GM21390 (cell line): ENCODE measurements around the gene MYO16.

Source experiments
- ATAC-seq: cut with Tn5 transposase; IDR thresholded peaks from one replicate; pipeline ENCODE4 v1.9.1; 2021; ENCODE audit not compliant: unreplicated experiment

Gene MYO16

DNA sequence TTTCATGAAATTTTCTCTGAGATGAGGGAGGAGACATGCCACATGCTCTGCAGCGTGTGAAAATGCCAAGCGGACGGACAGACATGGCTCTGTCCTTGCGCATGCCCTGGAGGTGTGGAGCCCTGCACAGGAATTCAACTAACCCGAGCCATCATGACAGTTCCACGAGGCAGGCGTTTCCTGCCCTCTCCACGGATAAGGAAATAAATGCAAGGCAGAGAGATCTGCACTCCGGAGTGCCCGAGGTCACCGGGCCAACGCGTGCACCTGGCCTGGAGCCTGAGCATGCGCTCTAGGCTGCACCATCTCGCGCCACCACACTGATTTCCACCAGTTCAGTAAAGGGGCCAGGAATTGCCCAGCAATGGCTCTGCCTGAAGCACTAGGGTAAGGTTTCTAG lies 298.2 kb downstream of the MYO16 start:
- ATAC-seq, result no peak

DNA sequence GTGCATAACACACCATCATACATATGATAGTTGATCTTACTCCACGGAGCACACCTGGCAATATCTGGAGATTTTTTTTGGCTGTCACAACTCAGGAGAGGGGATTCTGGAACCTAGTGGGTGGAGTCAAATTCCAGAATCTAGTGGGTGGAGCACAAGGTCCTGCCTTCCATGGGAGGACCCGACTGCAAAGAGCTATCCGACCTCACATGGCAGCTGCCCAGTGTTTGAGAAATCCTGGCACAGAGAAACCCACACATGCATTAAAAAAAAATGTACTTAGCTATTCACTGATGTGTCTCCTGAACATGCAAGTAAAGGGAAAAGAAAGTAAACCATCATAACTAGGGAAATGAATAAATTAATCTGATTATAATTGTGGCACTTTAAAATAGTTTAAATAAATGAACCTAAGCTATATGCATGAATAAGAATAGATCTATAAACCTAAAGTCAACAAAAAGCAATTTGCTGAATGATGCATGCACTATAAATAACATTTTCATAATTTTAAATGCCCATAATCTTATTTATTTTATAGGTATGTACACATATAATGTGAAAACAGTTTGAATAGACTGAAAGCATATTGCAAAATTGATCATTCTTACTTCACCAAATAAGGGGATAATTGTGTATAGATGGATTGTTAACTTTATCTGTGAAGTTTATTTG lies 300.3 kb downstream of the MYO16 start:
- ATAC-seq, result no peak

DNA sequence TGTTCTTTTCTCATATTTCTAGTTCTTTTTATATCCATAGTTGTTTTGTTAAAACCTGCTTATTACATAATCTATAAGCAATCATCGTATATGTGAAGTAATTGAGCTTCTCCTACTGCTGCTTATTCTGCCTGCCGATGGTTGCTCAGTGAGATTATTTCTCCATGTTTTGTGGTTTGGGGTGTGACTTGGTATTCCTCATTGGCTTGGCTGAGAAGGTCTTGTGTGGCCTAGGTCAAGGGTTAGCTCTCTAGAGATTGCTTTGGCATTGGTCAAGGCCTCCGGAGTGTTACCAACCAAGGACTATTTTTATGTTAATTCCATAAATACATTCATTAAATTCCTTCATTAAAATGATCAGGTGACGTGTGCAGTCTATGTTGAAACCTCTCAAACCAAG lies 302.8 kb downstream of the MYO16 start:
- ATAC-seq, result no peak

DNA sequence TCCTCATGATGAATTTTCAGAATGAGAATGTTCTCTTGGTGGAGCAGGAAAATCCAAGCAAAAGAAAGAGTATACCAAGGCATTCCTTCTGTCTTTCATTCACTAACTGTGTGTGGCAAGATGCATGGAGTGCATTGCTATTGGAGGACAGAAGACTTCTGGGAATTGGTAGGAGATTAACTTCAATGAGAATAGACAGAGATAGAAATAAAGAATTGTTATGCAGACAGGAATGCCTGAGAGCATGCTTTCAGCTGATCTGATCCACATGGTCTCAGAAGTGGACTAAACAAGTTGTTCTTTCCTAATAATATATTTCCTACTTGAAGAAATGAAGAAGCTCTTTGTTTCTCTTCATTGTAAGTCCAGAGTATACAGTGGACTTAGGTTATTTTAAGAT lies 303.6 kb downstream of the MYO16 start:
- no peak for ATAC-seq

DNA sequence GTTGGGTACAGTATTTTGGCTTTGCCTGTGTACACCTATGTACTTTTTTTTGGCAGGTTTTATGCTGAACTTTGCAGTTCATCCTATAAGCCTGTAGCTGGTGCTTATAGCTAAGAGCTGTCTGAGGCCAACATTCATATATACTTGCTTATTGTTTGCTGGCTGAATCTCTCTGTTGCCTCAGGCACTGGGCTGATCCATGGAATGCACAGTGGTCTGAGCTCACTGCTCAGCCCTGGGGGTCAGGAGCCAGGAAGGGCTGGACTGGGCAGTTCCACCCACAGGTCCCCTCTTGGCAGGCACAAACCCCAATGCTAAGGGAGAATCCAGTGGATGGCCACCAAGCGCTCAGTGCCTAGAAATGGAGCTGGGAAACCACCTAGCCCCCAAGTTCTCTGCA lies 308.7 kb downstream of the MYO16 start:
- no peak for ATAC-seq

DNA sequence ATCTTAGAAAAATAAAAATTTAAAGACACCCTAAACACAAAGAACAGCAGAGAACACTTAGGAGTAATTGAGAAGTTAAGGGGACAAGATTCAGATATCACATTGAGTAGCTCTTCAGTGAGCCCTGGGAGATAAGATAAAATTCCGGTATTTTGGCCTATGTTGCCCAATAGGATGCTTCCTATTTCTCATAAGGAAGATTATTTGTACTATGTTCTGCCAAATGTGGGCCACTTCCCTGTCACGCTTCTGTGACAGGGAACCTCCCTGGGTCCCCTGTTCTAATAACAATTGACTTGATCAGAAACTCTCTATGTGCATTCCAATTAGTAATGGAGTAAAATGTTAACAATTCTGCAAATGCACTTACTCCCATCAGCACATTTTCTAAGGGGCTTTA lies 310.7 kb downstream of the MYO16 start:
- no peak for ATAC-seq

DNA sequence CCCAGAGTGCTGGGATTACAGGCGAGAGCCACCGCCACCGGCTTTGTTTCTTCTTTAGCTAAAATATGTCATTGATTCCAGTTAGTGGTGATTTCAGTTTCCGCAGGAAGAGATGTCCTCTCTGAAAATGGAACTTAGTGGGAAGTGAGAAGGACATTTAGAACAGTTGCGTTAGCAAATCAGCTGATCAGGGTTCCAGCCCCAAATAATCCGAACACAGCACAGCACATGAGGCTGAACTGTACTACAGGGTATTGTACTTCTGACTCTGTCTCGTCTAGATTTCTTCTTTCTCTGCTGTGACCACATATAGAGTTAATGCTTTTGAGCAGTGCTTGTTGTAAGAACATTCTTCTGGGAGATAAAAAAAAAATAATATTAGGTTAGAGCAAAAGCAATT lies 314.4 kb downstream of the MYO16 start:
- ATAC-seq, result no peak

DNA sequence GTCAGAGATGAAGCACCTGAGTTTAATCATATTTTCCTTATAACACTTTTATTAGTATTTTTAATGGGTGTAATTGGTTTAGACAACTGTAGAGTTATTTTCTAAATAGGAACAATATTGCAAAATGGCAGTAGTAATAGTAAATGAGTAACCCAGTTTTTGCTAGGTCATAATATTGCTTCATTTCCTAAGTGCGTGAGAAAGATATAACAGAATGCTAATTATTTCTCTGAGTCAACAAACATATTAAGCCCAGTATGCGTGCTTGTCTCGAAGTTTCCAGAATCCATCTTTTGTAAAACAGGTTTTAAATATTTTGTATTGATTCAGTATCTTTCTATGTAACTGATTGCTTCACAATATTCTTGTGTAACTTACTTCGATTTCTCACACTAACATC lies 315.3 kb downstream of the MYO16 start:
- no peak for ATAC-seq

DNA sequence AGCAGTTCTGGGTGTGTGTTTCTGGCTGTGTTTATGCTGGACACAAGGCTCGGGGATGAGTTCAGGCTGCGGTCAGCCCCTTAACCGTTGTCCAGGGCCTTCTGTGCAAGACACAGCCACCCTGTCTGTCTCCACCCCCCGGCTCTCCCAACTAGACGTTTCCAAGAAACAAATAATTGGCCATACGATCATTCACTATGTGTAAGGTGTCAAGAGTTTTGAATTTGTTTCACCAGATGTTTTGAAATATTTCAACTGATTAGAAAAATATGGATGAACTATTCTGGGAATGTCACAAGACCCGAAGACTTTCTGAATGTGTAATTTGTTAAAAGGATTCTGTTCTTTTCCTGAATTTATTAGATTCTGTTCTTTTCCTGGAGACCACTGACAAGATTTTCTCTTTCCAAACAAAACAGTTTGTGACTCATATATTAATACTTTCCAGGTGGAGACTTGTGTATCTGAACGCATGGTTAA lies 318.2 kb downstream of the MYO16 start:
- ATAC-seq, result no peak

DNA sequence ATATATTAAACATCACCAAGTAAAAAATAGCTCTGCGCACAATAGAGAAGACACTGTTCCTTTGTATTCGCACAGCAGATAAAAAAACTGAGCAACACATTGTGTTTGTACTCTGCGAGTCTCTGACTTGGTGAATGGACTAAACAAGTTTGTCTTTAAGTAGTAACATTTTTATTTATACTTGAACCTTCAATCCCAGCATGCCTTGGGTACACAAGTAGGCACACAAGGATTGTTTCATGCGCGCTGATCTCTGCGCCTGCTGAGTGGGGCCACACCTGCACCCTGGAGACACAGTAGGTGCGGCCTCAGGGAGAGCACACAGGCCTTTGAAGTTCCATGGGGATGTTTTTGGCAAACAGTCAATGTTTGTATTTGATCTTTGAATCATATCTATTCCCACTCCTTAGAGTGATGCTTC lies 318.9 kb downstream of the MYO16 start:
- ATAC-seq, result no peak

DNA sequence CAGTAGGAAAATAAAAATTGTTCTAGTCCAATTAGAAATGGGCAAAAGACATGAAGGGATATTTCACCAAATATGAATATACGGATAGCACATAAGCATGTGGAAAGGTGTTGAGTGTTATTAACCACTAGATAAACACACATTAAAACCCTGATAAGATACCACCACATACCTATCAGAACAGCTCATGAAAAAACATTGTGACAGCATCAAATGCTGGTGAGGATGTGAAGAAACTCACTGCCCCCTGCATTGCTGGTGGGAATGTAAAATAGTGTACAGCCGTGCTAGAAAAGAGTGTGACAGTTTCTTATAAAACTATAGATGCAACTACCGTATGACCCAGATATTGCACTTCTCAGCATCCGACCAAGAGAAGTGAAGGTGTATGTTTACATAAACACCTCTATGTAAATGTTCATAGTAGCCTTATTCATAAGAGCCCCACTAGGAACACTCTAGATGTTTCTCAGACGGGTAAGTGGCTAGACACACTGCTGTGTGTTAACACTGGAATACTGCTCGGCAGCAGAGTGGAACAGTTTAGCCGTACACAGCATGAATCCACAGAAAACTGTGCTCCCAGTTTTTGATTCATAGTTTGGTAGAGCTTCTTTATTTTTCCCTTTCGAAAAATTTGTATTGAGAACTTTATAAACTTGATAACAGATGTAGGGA lies 321.1 kb downstream of the MYO16 start:
- ATAC-seq, result no peak

DNA sequence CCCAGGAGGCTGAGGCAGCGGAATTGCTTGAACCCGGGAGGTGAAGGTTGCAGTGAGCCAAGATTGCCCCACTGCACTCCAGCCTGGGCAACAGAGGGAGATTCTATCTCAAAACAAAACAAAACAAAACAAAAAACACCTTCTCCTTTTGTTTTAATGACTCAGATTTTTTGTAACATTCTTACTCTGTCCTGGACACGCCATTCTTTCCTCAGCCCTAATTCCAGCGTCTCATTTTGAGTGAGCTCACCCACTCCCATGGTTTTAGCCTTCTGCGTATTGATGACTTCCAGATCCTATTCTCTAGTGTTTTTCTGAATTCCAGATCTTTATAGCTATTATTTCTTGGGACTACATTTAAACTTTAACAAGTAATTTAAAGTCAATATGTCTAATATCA lies 326.3 kb downstream of the MYO16 start:
- no peak for ATAC-seq

DNA sequence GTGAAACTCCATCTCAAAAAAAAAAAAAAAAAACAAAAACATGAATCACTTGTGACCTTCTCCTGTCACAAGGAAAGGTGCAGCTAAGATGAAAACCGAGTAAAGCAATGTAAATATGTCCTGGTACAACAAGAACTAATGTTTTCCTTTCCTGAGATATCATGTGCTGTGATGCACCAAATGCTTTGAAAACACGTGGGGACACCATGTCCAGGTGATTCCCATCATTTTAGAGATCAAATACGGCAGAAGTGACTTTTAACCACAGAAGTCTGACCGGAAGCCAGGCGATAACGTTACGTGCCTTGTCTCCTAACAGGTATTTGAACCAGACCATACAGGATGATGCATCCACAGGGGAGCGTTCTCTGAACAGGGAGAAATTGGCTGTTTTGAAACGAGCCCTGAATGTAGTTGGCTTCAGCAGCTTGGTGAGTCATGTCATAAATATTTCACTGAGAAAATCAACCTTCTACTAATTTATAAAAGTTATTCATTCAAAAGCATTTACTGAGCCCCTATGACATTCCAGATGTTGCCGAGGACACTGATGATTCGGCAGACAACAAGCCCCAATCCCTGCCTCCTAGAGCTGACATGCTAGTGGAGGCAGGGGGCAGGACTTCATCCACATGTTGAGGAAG lies 328.1 kb downstream of the MYO16 start:
- no peak for ATAC-seq

DNA sequence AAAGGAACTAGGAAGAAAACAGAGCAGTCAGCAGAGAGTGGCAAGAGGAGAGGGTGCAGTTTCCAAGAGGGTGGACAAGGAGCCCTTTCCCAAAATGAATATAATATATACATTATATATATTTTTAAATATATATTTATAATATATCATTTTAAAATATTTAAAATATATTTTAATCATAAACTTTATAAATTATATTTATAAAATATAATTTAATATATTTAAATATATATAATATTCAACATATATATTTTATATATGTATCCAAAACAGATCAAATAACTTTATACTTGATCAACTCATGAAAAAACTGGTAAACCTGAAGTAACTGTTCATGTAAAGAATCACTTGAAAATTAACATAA lies 328.6 kb downstream of the MYO16 start:
- ATAC-seq, result no peak

DNA sequence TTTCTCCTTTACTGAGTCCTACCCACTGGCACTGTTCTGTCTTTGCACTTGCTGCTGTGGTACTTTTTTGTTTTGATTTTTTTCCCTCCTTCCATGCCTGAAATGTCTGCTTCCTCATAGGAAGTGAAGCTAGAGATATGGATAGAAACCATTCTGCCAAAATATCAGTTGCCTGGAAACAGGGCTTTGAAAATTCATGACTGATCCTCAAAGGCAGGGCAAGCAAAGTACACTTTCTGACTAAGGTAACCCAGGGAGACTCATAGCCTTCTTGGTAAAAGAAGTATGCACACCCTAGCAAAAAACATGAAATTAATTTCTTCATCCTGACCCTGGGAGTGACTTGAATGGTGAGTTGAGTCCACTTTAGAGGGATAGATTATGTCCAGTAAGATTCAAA lies 329.8 kb downstream of the MYO16 start:
- ATAC-seq, result no peak

DNA sequence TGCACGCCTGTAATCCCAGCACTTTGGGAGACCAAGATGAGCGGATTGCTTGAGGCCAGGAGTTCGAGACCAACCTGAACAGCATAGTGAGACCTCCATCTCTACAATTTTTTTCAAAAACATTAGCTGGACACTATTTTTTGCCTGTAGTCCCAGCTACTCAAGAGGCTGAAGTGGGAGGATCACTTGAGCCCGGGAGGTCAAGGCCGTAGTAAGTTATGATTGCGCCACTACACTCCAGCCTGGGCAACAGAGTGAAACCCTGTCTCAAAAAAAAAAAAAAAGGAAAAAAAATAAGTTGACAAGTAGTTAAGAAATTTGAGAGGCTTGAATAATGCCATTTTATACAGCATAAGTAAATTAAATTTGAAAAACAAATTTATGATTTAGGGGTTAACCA lies 330.6 kb downstream of the MYO16 start:
- no peak for ATAC-seq

DNA sequence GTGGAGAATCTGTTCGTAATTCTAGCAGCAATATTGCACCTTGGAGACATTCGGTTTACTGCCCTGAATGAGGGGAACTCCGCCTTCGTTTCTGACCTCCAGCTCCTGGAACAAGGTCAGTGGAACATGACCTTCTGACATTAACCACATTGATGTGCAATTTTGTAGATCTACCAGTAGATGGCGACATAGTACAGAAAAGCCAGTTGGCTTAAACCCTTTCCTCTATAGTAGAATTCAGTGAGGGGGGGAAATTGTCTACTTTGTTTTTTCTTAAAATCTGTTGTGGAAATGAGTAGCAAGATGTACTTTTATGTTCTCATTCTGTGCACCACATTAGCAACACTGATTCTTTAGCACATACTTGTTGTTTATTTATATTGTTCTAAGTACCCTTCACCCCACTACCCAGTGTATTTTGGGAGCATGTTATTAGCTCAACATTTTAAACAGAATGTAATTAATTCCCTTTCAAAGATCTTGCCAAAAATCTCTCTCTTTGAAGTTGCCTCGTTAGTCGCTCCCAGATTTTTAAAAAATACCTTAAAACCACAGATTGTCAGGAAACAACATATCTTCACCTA lies 332.2 kb downstream of the MYO16 start:
- ATAC-seq, result peak; percentile 91

DNA sequence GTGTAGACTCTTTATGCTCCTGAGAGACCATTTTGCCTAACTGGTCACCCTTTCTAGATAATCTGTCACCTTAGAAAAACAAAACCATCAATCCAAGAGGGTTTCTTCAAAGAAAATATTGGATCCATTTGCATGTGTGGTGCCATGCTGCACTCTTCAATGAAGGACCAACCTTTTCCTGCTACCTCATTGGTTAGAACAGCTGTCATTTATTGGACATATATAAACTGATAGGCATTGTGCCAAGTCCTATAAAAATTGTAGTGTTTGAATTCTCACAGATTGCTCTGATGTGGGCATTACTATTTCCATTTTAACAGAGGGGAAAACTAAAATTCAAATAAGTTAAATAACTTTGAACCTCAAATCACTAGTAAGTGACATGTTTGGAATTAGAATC lies 333.2 kb downstream of the MYO16 start:
- no peak for ATAC-seq

DNA sequence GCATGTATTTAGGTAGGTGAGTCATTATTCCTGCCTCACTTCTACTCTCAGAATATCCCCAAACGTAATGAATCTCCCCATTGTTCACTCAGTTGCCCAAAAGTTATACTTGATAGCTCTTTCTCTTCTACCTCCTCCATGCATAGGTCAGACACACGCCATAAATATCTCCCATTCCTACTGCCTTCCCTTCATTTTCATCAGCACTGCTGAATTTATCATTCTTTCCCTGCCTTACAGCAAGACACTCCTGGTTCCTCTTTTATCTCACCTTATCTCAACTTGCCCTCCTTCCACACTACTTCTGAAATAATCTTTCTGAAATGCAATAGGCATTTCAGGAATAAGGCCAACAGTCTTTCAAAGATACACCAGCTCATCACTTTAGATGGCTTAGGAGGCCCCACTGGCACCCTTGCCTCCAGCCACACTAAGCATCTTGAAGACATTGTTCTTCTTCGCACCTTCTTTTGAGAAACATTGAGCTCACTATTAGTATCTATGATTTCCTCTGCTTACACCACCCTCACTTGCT lies 333.9 kb downstream of the MYO16 start:
- no peak for ATAC-seq

DNA sequence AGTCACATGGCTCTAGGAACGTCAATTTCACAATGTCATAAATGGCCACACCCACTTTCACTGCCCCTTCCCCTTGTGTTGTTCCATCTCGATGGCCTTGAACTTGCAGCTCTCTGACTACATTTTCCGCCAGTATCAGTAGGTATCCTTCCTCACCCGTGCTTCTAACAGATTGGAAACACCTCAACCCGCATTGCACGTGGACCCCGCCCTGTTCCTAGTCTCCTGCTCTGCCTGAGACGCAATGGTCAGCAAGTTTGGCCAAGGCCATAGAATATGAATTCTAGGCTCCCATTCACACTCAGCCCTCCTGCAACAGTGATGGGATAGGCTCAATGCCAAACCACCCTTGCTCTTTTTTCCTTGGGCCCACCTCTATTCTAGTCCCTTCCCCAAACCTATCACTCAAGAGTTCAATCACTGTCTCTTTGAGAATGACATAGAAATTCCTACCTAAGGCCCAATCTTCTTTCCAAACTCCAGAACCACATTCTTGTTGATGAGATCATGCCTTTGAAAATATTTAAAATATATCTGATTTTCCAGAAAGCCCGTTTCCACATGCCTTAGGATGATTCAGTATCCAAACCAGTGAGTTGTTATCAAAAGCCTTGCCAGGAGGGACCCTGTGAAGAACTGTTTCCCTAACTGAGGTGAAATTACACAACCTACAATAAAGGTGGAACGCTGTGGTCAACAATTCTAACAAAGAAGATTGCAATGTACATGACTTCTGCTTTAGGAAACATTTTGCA lies 334.6 kb downstream of the MYO16 start:
- ATAC-seq, result no peak

DNA sequence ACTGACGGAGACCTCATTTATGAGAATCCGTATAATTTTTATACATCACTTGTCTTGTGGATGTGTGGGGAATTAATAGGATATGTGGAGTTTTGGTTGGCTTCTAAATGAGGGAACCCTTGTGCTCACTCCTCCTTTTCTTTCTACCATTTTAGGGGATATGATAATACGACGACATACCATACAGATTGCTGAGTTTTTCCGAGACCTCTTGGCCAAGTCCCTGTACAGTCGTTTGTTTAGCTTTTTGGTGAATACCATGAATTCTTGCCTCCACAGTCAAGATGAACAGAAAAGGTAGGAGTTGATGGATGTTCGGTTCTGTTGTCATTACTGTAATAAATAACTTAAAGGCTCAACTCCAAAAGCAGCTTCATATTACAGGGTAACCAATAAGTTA lies 335.2 kb downstream of the MYO16 start:
- ATAC-seq, result no peak
